Measurements from ENCODE around the gene CYBC1.

The CYBC1 gene

DNA sequence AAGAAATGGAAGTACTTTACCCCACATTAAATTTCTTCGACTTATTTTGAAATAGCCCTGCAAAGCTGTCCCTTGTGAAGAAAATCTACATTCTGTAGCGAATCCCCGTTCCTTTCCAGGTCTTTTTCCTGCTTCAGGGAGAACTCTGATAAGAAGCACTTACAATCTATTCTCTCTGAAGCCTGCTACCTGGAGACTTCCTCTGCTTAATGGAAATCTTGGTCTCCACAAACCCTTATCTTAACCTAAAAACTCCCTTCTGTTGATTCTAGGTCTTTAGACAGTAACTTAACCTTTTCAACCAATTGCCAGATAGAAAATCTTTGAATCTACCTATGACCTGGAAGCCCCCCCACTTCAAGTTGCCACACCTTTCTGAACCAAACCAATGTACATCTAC is 1.6 kb upstream of the CYBC1 start:
- no peak overlapping the region for H3K4me3 ChIP-seq (ENCODE audit: low read depth, low read length)
- TF ChIP-seq, protein P1, sequence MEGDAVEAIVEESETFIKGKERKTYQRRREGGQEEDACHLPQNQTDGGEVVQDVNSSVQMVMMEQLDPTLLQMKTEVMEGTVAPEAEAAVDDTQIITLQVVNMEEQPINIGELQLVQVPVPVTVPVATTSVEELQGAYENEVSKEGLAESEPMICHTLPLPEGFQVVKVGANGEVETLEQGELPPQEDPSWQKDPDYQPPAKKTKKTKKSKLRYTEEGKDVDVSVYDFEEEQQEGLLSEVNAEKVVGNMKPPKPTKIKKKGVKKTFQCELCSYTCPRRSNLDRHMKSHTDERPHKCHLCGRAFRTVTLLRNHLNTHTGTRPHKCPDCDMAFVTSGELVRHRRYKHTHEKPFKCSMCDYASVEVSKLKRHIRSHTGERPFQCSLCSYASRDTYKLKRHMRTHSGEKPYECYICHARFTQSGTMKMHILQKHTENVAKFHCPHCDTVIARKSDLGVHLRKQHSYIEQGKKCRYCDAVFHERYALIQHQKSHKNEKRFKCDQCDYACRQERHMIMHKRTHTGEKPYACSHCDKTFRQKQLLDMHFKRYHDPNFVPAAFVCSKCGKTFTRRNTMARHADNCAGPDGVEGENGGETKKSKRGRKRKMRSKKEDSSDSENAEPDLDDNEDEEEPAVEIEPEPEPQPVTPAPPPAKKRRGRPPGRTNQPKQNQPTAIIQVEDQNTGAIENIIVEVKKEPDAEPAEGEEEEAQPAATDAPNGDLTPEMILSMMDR (IDR thresholded peaks at IDR 0.05; ENCODE audit: low read depth, low read length): no peak

DNA sequence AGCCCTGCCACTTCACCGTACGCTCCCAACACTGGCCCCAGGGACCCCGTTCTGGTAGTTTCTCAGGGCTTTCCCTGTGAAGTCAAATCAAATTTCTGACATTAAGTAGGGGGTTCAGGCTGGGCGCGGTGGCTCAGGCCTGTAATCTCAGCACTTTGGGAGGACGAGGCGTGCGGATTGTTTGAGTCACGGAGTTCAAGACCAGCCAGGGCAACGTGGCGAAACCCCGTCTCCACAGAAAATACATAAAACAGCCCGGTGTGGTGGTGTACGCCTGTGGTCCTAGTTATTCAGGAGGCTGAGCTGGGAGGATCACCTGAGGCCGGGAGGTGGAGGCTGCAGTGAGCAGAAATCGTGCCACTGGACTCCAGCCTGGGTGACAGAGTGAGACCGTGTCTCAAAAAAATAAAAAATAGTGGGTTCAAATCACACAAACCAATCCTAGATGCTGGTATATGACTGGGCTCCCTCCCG is 632 bp downstream of the CYBC1 start:
- TF ChIP-seq, protein P1 (IDR thresholded peaks at IDR 0.05; ENCODE audit: low read depth, low read length): no peak
- H3K4me3 ChIP-seq (ENCODE audit: low read depth, low read length): peak overlapping the region; percentile 89

GRCh38 chr17:82449131-82449882 is 1.2 kb downstream of the CYBC1 start:
- peak overlapping the region; percentile 89 for H3K4me3 ChIP-seq (ENCODE audit: low read depth, low read length)
- TF ChIP-seq, protein P1 (IDR thresholded peaks at IDR 0.05; ENCODE audit: low read depth, low read length): no peak

DNA sequence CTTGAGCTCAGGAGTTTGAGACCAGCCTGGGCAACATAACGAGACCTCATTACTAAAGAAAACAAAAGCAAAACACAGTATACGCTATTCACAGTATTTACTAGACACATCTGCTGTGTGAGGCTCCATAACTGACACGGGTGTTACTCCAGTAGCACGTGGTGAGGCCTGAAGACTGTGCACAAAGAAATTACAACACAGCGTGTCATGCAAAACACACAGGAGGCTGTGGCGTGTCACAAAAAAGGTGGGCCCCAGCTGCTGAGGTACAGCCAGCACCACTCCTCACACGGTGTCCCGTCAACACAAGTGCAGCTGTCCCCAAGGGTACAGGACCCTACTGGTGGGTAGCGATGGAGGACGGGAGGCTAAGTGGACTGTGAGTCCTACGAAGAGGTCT is 2.7 kb downstream of the CYBC1 start:
- H3K4me3 ChIP-seq (ENCODE audit: low read depth, low read length): no peak overlapping the region
- TF ChIP-seq, protein P1 (IDR thresholded peaks at IDR 0.05; ENCODE audit: low read depth, low read length): no peak

DNA sequence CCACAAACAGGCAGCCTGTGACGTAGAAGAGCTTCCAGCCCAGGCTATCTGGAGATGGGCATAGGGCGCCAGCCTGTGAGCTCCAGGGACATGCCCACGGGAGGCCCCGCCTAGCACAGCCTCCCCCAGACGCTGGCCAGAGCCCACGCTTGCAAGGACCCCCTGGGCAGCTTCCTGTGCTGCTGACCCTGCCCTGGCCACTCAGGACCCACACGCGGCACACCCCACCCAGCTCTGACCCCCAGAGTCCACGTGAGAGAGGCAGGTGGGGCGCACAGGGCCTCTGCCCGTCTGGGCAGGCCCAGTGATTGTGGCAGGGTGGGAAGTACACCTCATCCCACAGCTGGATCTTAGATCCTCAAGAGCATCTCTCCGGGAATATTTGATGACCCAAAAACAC is 3.9 kb downstream of the CYBC1 start:
- TF ChIP-seq, protein P1 (IDR thresholded peaks at IDR 0.05; ENCODE audit: low read depth, low read length): no peak
- no peak overlapping the region for H3K4me3 ChIP-seq (ENCODE audit: low read depth, low read length)

DNA sequence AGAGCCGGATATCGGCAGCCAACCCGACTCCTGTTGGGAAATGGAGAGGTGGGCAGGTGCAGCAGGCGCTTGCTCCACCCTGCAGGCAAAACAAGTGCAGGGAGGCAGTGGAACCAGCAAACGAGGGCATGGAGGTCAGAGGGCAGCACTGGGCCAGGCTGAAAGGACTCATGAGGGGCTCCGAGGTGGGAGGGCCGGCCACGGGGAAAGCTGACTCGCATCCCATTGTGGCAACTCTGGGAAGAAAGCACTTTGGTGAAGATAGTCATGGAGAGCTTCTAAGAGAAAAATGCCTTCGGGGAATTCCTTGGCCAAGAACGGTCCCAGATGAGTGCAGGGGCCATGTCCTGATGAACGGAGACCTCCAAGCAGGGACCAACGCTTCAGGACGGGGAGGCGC is 4.4 kb downstream of the CYBC1 start:
- no peak overlapping the region for H3K4me3 ChIP-seq (ENCODE audit: low read depth, low read length)
- TF ChIP-seq, protein P1 (IDR thresholded peaks at IDR 0.05; ENCODE audit: low read depth, low read length): no peak

GRCh38 chr17:82445542-82445941 is 5.0 kb downstream of the CYBC1 start:
- TF ChIP-seq, protein P1 (IDR thresholded peaks at IDR 0.05; ENCODE audit: low read depth, low read length): no peak
- H3K4me3 ChIP-seq (ENCODE audit: low read depth, low read length): no peak overlapping the region

Data from WI38 (cell line).